CD14-positive monocyte (primary cell): ENCODE measurements around the gene ATP8B2. TPM values are rescaled to one million over a fixed set of nuclear protein-coding genes. Genes with fewer than 3 reads are reported as not detected.

ENCODE experiments used
- DNase-seq, 3 donors: peaks; one replicate each; pipeline ENCODE4 v3.0.0-alpha.2; 2011 to 2022
- H2AFZ ChIP-seq: 2 replicates; pipeline ENCODE4 v1.6.0; 2012; ENCODE audit warnings: mild to moderate bottlenecking, low read depth, low read length, inconsistent platforms; ENCODE audit not compliant: insufficient read depth, poor library complexity, severe bottlenecking
- H3K27ac ChIP-seq, 2 donors: 1 replicate in 1 of 2; 2 replicates in 1 of 2; pipeline ENCODE4 v1.5.1; 2012 to 2013; ENCODE audit warnings: low read length in 2 of 2, control low read depth in 1 of 2, inconsistent platforms in 1 of 2, low read depth in 1 of 2, mild to moderate bottlenecking in 1 of 2
- H3K27me3 ChIP-seq, 2 donors: one replicate each; pipeline versions ENCODE4 v1.6.0 to v1.6.1; 2011 to 2013; ENCODE audit warnings: low read length in 2 of 2; ENCODE audit not compliant: control insufficient read depth in 2 of 2, insufficient read depth in 2 of 2
- H3K36me3 ChIP-seq, 2 donors: replicated peaks in 1 of 2; 1 replicate in 1 of 2; 2 replicates in 1 of 2; pipeline versions ENCODE4 v1.5.1 to v1.6.1; 2012 to 2013; ENCODE audit warnings: low read length in 2 of 2, control low read depth in 1 of 2, inconsistent platforms in 1 of 2, mild to moderate bottlenecking in 1 of 2; ENCODE audit not compliant: insufficient read depth in 2 of 2, control insufficient read depth in 1 of 2
- H3K4me1 ChIP-seq, 2 donors: 1 replicate in 1 of 2; 2 replicates in 1 of 2; pipeline versions ENCODE4 v1.5.1 to v1.6.1; 2012 to 2013; ENCODE audit warnings: low read length in 2 of 2, control low read depth in 1 of 2, inconsistent platforms in 1 of 2, mild to moderate bottlenecking in 1 of 2, moderate library complexity in 1 of 2; ENCODE audit not compliant: insufficient read depth in 2 of 2, control insufficient read depth in 1 of 2
- H3K4me2 ChIP-seq: replicated peaks from 2 replicates; pipeline ENCODE3; 2012; ENCODE audit warnings: low read length, moderate library complexity, mild to moderate bottlenecking; ENCODE audit not compliant: poor library complexity, severe bottlenecking; ENCODE audit errors: extremely low read depth
- H3K4me3 ChIP-seq, 3 experiments: fragments of 200-600 bp in 1 of 3; sonication (generic) in 1 of 3; replicated peaks in 1 of 3; 1 replicate in 2 of 3; 2 replicates in 1 of 3; pipeline ENCODE4 v1.5.1; 2011 to 2013; ENCODE audit warnings: low read length in 3 of 3, mild to moderate bottlenecking in 3 of 3, control low read depth in 2 of 3, low read depth in 2 of 3, inconsistent platforms in 1 of 3, moderate library complexity in 1 of 3
- H3K79me2 ChIP-seq: 2 replicates; pipeline ENCODE4 v1.6.0; 2012; ENCODE audit warnings: mild to moderate bottlenecking, control low read depth, inconsistent platforms, low read length, moderate library complexity; ENCODE audit not compliant: insufficient read depth
- H3K9ac ChIP-seq: 2 replicates; pipeline ENCODE4 v1.6.0; 2017; ENCODE audit warnings: low read length, mild to moderate bottlenecking; ENCODE audit not compliant: insufficient read depth, poor library complexity, severe bottlenecking
- H3K9me3 ChIP-seq, 2 donors: replicated peaks in 1 of 2; 1 replicate in 1 of 2; 2 replicates in 1 of 2; pipeline versions ENCODE4 v1.5.1 to v1.6.1; 2012 to 2013; ENCODE audit warnings: low read length in 2 of 2, control low read depth in 1 of 2; ENCODE audit not compliant: control insufficient read depth in 1 of 2, insufficient read depth in 1 of 2
- H4K20me1 ChIP-seq: 2 replicates; pipeline ENCODE4 v1.6.0; 2012; ENCODE audit warnings: mild to moderate bottlenecking, low read length, control low read depth, moderate library complexity; ENCODE audit not compliant: insufficient read depth
- H3K27ac Mint-ChIP-seq, 7 donors: one replicate each; pipeline ENCODE4 v1.8.0; 2020; ENCODE audit warnings: mild to moderate bottlenecking in 7 of 7, mixed read lengths in 7 of 7, moderate library complexity in 6 of 7, inconsistent platforms in 2 of 7
- H3K27me3 Mint-ChIP-seq, 3 donors: one replicate each; pipeline ENCODE4 v1.8.0; 2021 to 2022; ENCODE audit warnings: low read depth in 3 of 3, mild to moderate bottlenecking in 3 of 3, mixed read lengths in 3 of 3, moderate library complexity in 3 of 3, inconsistent platforms in 1 of 3
- H3K36me3 Mint-ChIP-seq, 2 donors: one replicate each; pipeline ENCODE4 v1.8.0; 2020; ENCODE audit warnings: mixed read lengths in 2 of 2, inconsistent platforms in 1 of 2, mild to moderate bottlenecking in 1 of 2
- H3K4me1 Mint-ChIP-seq: one replicate; pipeline ENCODE4 v1.8.0; 2020; ENCODE audit warnings: mild to moderate bottlenecking, mixed read lengths
- H3K4me3 Mint-ChIP-seq, 2 donors: one replicate each; pipeline ENCODE4 v1.8.0; 2020; ENCODE audit warnings: mild to moderate bottlenecking in 2 of 2, mixed read lengths in 2 of 2, moderate library complexity in 1 of 2
- H3K9me3 Mint-ChIP-seq, 7 donors: one replicate each; pipeline ENCODE4 v1.8.0; 2020 to 2022; ENCODE audit warnings: mixed read lengths in 7 of 7, mild to moderate bottlenecking in 6 of 7, moderate library complexity in 6 of 7, inconsistent platforms in 2 of 7
- WGBS: methylation state at CpG from one replicate; pipeline ENCODE4 v1.1.5; 2013; ENCODE audit warnings: missing lambda C conversion rate; ENCODE audit not compliant: insufficient coverage; 5-methylcytosine and 5-hydroxymethylcytosine counted together
- intact Hi-C, 2 donors: fragments of 100-400 bp; cut with micrococcal nuclease; formaldehyde crosslinking; loops; one replicate each; pipeline versions ENCODE4 v1.15.0 to v1.15.1; 2023
- polyA plus RNA-seq, 3 donors: library from polyadenylated mRNA; depleted of rRNA in 1 of 3; unstranded in 2 of 3; stranded (reverse) in 1 of 3; fragments of 300-500 nt in 2 of 3; fragments of >200 nt in 1 of 3; fragmentation: Illumina TruSeq in 2 of 3; gene quantifications; 1 replicate in 2 of 3; 2 replicates in 1 of 3; pipeline ENCODE4 v1.2.3, GENCODE V29; 2012 to 2021
- TF ChIP-seq, protein P1 (sequence below): fragments of 200-600 bp; IDR thresholded peaks from one replicate; pipeline ENCODE4 v1.8.0; 2022; ENCODE audit warnings: antibody characterized with exemption, mild to moderate bottlenecking

Gene ATP8B2
- polyA plus RNA-seq, 3 donors: 0.46 to 2.2 (median 0.98) TPM

DNA sequence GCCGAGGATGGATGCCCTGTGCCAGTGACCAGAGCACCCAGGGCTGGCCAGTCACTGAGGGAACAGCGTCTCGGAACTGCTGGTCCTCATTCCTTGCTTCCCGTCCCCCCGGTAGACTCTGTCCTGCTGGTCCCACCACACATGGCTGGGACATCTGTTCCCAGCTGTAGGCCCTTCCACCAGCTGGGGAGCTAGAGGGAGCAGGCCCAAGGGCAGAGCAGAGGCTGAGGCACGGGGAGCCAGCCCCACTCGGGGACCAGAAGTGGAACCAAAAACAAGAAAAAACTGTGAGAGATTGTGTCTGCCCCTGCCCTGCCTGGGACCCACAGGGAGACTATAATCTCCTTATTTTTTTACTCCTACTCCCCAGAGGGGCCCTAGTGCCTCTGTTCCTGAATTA, 23.8 kb downstream of the ATP8B2 start:
- intact Hi-C loops: loop anchor here in 1 of 2 donors (10.0 kb wide), 1 partner anchor 46 kb away; no protein-coding TSS in a partner anchor
- H3K4me2 ChIP-seq: no peak overlapping the region
- 88% methylated on average over 7 of the region's 7 CpGs for WGBS
- no peaks in the 10 kb centered on the region for H3K36me3 ChIP-seq
- peaks cover 0 to 4% of the 10 kb centered on the region in 2 donors for H3K27me3 ChIP-seq
- H3K9me3 ChIP-seq: no peaks in the 10 kb centered on the region
- Mint-ChIP-seq H3K27me3 (peaks cover 10 to 22% (median 21%) of the 10 kb centered on the region in 3 donors), H3K36me3 (peaks cover 0 to 10% of the 10 kb centered on the region in 2 donors), H3K27ac (no peak overlapping the region), H3K9me3 (peaks cover 0 to 4% (median 0%) of the 10 kb centered on the region in 7 donors), H3K4me3 (no peak overlapping the region), H3K4me1 (peaks cover 53% of the 10 kb centered on the region)
- H4K20me1 ChIP-seq: no peaks in the 10 kb centered on the region
- TF ChIP-seq, protein P1, sequence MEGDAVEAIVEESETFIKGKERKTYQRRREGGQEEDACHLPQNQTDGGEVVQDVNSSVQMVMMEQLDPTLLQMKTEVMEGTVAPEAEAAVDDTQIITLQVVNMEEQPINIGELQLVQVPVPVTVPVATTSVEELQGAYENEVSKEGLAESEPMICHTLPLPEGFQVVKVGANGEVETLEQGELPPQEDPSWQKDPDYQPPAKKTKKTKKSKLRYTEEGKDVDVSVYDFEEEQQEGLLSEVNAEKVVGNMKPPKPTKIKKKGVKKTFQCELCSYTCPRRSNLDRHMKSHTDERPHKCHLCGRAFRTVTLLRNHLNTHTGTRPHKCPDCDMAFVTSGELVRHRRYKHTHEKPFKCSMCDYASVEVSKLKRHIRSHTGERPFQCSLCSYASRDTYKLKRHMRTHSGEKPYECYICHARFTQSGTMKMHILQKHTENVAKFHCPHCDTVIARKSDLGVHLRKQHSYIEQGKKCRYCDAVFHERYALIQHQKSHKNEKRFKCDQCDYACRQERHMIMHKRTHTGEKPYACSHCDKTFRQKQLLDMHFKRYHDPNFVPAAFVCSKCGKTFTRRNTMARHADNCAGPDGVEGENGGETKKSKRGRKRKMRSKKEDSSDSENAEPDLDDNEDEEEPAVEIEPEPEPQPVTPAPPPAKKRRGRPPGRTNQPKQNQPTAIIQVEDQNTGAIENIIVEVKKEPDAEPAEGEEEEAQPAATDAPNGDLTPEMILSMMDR: no peak
- H2AFZ ChIP-seq: no peak overlapping the region
- H3K79me2 ChIP-seq: no peaks in the 10 kb centered on the region
- no peak for DNase-seq
- peaks cover 48 to 57% of the 10 kb centered on the region in 2 donors for H3K4me1 ChIP-seq
- H3K4me3 ChIP-seq: no peak overlapping the region
- no peak overlapping the region for H3K27ac ChIP-seq
- H3K9ac ChIP-seq: no peak overlapping the region

DNA sequence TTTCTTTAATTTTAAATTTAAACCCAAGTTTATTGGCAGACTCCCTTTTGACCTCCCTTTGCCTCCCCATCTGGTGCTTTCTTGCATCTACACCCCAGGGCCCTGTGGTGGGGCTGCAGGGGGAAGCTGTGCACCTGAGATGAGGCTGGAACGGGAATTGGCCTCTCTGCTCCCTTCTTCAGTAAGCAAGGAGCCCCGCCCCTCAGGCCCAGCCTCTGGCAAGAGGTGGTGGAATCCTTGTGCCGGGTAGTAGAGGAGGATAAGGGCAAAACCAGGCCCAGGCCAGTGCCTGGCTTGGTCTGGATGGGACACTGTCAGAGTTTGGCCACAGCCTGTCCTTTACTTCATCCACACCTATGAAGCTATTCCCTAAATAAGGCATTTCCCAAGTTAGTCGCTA, 25.1 kb downstream of the ATP8B2 start:
- Mint-ChIP-seq H3K27me3 (peaks cover 10 to 26% (median 21%) of the 10 kb centered on the region in 3 donors), H3K4me1 (peaks cover 62% of the 10 kb centered on the region), H3K27ac (no peak overlapping the region), H3K36me3 (peaks cover 0 to 9% of the 10 kb centered on the region in 2 donors), H3K9me3 (peaks cover 0 to 4% (median 0%) of the 10 kb centered on the region in 7 donors), H3K4me3 (no peak overlapping the region)
- H3K36me3 ChIP-seq: no peaks in the 10 kb centered on the region
- H3K9ac ChIP-seq: no peak overlapping the region
- H4K20me1 ChIP-seq: no peaks in the 10 kb centered on the region
- H3K79me2 ChIP-seq: no peaks in the 10 kb centered on the region
- intact Hi-C loops: no loop called here
- no peak overlapping the region for H3K4me2 ChIP-seq
- H3K9me3 ChIP-seq: no peaks in the 10 kb centered on the region
- no peak overlapping the region for H3K27ac ChIP-seq
- peaks cover 0 to 4% of the 10 kb centered on the region in 2 donors for H3K27me3 ChIP-seq
- H3K4me1 ChIP-seq: peaks cover 60 to 69% of the 10 kb centered on the region in 2 donors
- no peak for DNase-seq
- TF ChIP-seq, protein P1: no peak
- no CpG with 5 or more reads among the region's 4 CpGs for WGBS
- H3K4me3 ChIP-seq: no peak overlapping the region
- H2AFZ ChIP-seq: no peak overlapping the region
